ENCODE results near the gene ABLIM2.

GRCh38 chr4:7938609-7939376 is 219.8 kb downstream of the ABLIM2 start:
- TF ChIP-seq, protein P1, sequence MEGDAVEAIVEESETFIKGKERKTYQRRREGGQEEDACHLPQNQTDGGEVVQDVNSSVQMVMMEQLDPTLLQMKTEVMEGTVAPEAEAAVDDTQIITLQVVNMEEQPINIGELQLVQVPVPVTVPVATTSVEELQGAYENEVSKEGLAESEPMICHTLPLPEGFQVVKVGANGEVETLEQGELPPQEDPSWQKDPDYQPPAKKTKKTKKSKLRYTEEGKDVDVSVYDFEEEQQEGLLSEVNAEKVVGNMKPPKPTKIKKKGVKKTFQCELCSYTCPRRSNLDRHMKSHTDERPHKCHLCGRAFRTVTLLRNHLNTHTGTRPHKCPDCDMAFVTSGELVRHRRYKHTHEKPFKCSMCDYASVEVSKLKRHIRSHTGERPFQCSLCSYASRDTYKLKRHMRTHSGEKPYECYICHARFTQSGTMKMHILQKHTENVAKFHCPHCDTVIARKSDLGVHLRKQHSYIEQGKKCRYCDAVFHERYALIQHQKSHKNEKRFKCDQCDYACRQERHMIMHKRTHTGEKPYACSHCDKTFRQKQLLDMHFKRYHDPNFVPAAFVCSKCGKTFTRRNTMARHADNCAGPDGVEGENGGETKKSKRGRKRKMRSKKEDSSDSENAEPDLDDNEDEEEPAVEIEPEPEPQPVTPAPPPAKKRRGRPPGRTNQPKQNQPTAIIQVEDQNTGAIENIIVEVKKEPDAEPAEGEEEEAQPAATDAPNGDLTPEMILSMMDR (IDR thresholded peaks at IDR 0.05 in 4 of 5, conservative IDR thresholded peaks at IDR 0.05 in 1 of 5) = no peak
- peak in 1 of 2 donors; percentile 41 for TF ChIP-seq POLR2A (IDR thresholded peaks at IDR 0.05)

All from gastrocnemius medialis (tissue), 4 donors.